B cell (primary cell): Measurements from ENCODE around the gene COPA.

ENCODE experiments used
- EZH2 ChIP-seq: IDR thresholded peaks from 2 replicates; pipeline ENCODE4 v1.6.1; 2012; ENCODE audit warnings: borderline replicate concordance, low read depth, mild to moderate bottlenecking, moderate library complexity, low read length; ENCODE audit not compliant: insufficient read depth, poor library complexity, severe bottlenecking
- TF ChIP-seq, protein P1 (sequence below): fragments of 200-600 bp; IDR thresholded peaks from one replicate; pipeline ENCODE4 v1.8.0; 2022; ENCODE audit warnings: antibody characterized with exemption, mild to moderate bottlenecking

DNA sequence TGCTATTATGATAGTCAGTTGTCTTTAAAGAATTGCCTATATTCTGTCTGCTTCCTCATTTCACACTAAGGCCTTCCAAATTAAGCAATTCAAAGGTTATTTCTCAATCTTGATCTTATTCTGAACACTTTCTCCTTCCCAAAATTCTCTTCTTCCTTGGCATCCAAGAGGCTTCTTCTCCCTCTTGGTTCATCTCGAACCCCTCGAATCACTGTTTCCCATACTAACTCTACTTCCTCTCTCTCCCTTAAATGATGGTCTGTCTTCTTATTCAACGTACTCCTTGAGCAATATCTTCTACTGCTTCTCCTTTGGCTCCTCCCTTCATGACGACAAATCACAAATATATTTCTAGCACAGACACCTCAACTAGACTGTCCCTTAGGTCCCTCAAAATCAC is 4.5 kb downstream of the COPA start:
- TF ChIP-seq, protein P1, sequence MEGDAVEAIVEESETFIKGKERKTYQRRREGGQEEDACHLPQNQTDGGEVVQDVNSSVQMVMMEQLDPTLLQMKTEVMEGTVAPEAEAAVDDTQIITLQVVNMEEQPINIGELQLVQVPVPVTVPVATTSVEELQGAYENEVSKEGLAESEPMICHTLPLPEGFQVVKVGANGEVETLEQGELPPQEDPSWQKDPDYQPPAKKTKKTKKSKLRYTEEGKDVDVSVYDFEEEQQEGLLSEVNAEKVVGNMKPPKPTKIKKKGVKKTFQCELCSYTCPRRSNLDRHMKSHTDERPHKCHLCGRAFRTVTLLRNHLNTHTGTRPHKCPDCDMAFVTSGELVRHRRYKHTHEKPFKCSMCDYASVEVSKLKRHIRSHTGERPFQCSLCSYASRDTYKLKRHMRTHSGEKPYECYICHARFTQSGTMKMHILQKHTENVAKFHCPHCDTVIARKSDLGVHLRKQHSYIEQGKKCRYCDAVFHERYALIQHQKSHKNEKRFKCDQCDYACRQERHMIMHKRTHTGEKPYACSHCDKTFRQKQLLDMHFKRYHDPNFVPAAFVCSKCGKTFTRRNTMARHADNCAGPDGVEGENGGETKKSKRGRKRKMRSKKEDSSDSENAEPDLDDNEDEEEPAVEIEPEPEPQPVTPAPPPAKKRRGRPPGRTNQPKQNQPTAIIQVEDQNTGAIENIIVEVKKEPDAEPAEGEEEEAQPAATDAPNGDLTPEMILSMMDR: no peak
- no peak for TF ChIP-seq EZH2
